ENCODE measurements around the gene ATP5IF1. TPM values are rescaled to one million over a fixed set of nuclear protein-coding genes. Genes with fewer than 3 reads are reported as not detected.

ATP5IF1 gene
- total and polyA plus RNA-seq, 10 of the 15 experiments (the other 5 are each of a cell fraction or from before 2014, with no cell fraction given): 253 to 1,210 (median 418) TPM

DNA sequence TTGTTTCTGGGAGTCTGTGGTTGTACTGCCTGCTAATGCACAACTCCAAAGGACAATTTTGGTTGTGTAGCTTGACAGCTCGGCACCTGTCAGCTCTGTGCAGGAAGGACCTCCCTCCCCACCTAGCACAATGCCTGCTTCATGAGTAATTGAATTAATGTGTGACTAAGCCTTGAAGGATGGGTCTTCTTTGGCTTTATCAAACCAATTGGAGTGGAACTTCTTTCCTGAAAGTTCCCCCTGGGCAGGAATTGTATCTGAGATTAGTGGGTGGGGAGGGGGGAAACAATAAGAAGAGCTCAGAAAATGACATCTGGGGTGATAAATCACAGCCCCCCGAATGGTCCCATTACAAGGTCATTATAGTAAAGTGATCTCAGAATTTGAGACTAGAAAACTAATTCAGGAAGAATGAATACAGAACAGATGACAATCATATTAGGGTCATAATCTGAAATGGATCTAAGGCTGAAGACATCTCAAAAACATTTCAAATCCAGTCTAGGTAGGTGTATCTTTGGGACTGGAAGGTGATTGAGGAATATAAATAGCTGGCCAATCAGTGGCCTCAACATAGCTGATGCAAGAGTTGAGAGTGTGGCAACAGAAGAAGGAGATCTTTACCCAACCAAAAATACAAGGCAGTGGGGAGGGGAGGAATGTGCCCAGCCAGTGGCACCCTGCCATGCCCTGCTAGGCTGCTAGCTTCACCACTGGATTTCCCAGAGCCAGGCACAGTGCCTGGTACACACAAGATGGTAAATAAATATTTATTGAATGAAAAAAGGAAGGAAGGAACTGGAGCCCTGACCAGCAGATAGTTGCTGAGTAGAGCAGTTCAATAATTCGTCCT lies 13.3 kb downstream of the ATP5IF1 start:
- peak overlapping the region; percentile 87 for H2AFZ ChIP-seq (ENCODE audit: control insufficient read depth, low read depth, low read length)
- no peak for FAIRE-seq
- BruUV-seq (replicated peaks): no TSS peak

More for the DNA sequence above, 13.3 kb downstream of the ATP5IF1 start:
- Histone ChIP-seq H3K36me3 (ENCODE audit: control insufficient read depth in 2 of 2, insufficient read depth in 2 of 2, low read length in 1 of 2) (no peaks in the 10 kb centered on the region), H3K27ac (ENCODE audit: control insufficient read depth, insufficient read depth) (peak overlapping the region; percentile 62), H3K79me2 (ENCODE audit: control insufficient read depth, insufficient read depth, low read length) (peaks cover 3% of the 10 kb centered on the region), H3K27me3 (replicated peaks in 1 of 2; ENCODE audit: control insufficient read depth in 2 of 2, insufficient read depth in 2 of 2, low read length in 1 of 2) (no peaks in the 10 kb centered on the region), H3K4me3 (peak overlapping the region; percentile 3; the same call in 1 of the 2 replicates), H3K4me1 (ENCODE audit: control insufficient read depth, insufficient read depth, low read length) (peaks cover 31% of the 10 kb centered on the region), H3K4me2 (ENCODE audit: control insufficient read depth, insufficient read depth) (peak overlapping the region; percentile 90), H4K20me1 (ENCODE audit: control insufficient read depth, insufficient read depth) (no peaks in the 10 kb centered on the region), H3K9me3 (replicated peaks; ENCODE audit: control insufficient read depth, insufficient read depth, low read length) (no peaks in the 10 kb centered on the region), H3K9ac (ENCODE audit: control insufficient read depth, insufficient read depth, low read length) (peak overlapping the region; percentile 52; the same call in 1 of the 2 replicates)
- intact Hi-C loops (cut with micrococcal nuclease; ENCODE audit: unreplicated experiment) (loop anchor here (2.0 to 10.0 kb wide), 6 partner anchors 48 to 474 kb away; partner anchors contain the start of genes MED18, STX12 and THEMIS2), in situ Hi-C loops (cut with MboI) (loop anchor here (5.0 kb wide), 1 partner anchor 353 kb away; no protein-coding TSS in a partner anchor)
- DNase-seq (ENCODE audit: low read depth, low spot score) (no peak), ATAC-seq (no peak)
- RAD21 ChIA-PET (ENCODE audit: unreplicated experiment): interaction anchor here (0.8 to 4.5 kb wide), 40 partner anchors 10 to 628 kb away, joined by 3 to 34 read pairs (median 5); partner anchors contain the start of genes ATP5IF1, MED18, PHACTR4 and RCC1
- SMC1A ChIA-PET (ENCODE audit: uncharacterized antibody, unreplicated experiment): interaction anchor here (0.7 to 9.7 kb wide), 48 partner anchors 9 to 628 kb away, joined by 3 to 84 read pairs (median 5); partner anchors contain the start of genes ATP5IF1, DNAJC8, GMEB1 and MED18
- TF ChIP-seq POLR2A (IDR thresholded peaks at IDR 0.05; ENCODE audit: low read depth, low read length): peak; percentile 57
- peak in 1 of 2 experiments; percentile 75; a peak in 1 of 4 replicates for TF ChIP-seq CEBPB (IDR thresholded peaks at IDR 0.05; ENCODE audit: borderline replicate concordance in 1 of 2, low read depth in 2 of 2, low read length in 2 of 2)
- TF ChIP-seq, protein P1, sequence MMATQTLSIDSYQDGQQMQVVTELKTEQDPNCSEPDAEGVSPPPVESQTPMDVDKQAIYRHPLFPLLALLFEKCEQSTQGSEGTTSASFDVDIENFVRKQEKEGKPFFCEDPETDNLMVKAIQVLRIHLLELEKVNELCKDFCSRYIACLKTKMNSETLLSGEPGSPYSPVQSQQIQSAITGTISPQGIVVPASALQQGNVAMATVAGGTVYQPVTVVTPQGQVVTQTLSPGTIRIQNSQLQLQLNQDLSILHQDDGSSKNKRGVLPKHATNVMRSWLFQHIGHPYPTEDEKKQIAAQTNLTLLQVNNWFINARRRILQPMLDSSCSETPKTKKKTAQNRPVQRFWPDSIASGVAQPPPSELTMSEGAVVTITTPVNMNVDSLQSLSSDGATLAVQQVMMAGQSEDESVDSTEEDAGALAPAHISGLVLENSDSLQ (IDR thresholded peaks at IDR 0.05): 0 out of 2 replicates have a peak, but pooled peaks have one; percentile 4
- no peak for TF ChIP-seq TAF1 (IDR thresholded peaks at IDR 0.05; ENCODE audit: borderline replicate concordance, low read depth, low read length)
- WGBS (ENCODE audit: insufficient coverage, insufficient replicate concordance, low lambda C conversion rate, missing lambda C conversion rate): 0% methylated on average over 3 of the region's 3 CpGs
- POLR2A ChIA-PET: interaction anchor here (0.5 to 7.6 kb wide), 15 partner anchors 10 to 476 kb away, joined by 3 to 125 read pairs (median 3); partner anchors contain the start of genes ATP5IF1, MED18 and SESN2
- CTCF ChIA-PET: interaction anchor here (0.6 to 4.5 kb wide), 74 partner anchors 8 to 953 kb away, joined by 3 to 138 read pairs (median 5); partner anchors contain the start of genes ATP5IF1, MED18, PHACTR4 and RNU11
